CD4-positive, CD25-positive, alpha-beta regulatory T cell (primary cell): Measurements from ENCODE around the gene MYD88. TPM values are rescaled to one million over a fixed set of nuclear protein-coding genes. Genes with fewer than 3 reads are reported as not detected.

Experiments used
- ATAC-seq, 2 donors: fragments of 150-1000 bp; cut with Tn5 transposase; one replicate each; pipeline ENCODE4 v1.10.0; 2021; ENCODE audit warnings: low read depth in 2 of 2, moderate number of reproducible peaks in 2 of 2, moderate library complexity in 1 of 2
- DNase-seq, 3 donors: peaks; one replicate each; pipeline versions ENCODE4 v3.0.0 to v3.0.0-alpha.2; 2012 to 2022; ENCODE audit warnings: mixed read lengths in 1 of 3
- H3K27ac ChIP-seq: one replicate; pipeline ENCODE4 v1.7.0; 2013; ENCODE audit warnings: mild to moderate bottlenecking, low read length; ENCODE audit not compliant: insufficient read depth, poor library complexity, severe bottlenecking
- H3K27me3 ChIP-seq: one replicate; pipeline ENCODE4 v1.7.0; 2013; ENCODE audit warnings: low read length; ENCODE audit not compliant: control insufficient read depth, insufficient read depth
- H3K36me3 ChIP-seq: one replicate; pipeline ENCODE4 v1.7.0; 2013; ENCODE audit warnings: mild to moderate bottlenecking, low read length, moderate library complexity; ENCODE audit not compliant: control insufficient read depth, insufficient read depth
- H3K4me1 ChIP-seq: 2 replicates; pipeline ENCODE4 v1.7.0; 2013; ENCODE audit warnings: mild to moderate bottlenecking, low read length; ENCODE audit not compliant: insufficient read depth, control insufficient read depth, poor library complexity, severe bottlenecking
- H3K4me3 ChIP-seq: one replicate; pipeline ENCODE4 v1.7.0; 2013; ENCODE audit warnings: low read depth, mild to moderate bottlenecking, low read length, moderate library complexity
- H3K9me3 ChIP-seq, 2 experiments: 1 replicate in 1 of 2; 2 replicates in 1 of 2; pipeline ENCODE4 v1.7.0; 2013; ENCODE audit warnings: low read length in 2 of 2, mild to moderate bottlenecking in 1 of 2, moderate library complexity in 1 of 2; ENCODE audit not compliant: control insufficient read depth in 2 of 2
- H3K27ac Mint-ChIP-seq, 3 donors: one replicate each; pipeline ENCODE4 v1.8.0; 2020 to 2022; ENCODE audit warnings: mild to moderate bottlenecking in 3 of 3, mixed read lengths in 3 of 3, moderate library complexity in 2 of 3
- H3K27me3 Mint-ChIP-seq: one replicate; pipeline ENCODE4 v1.8.0; 2022; ENCODE audit warnings: mild to moderate bottlenecking, mixed read lengths
- H3K36me3 Mint-ChIP-seq: one replicate; pipeline ENCODE4 v1.8.0; 2020; ENCODE audit warnings: mixed read lengths
- H3K4me1 Mint-ChIP-seq, 4 donors: one replicate each; pipeline ENCODE4 v1.8.0; 2020 to 2022; ENCODE audit warnings: mixed read lengths in 4 of 4, mild to moderate bottlenecking in 1 of 4
- H3K4me3 Mint-ChIP-seq, 4 donors: one replicate each; pipeline ENCODE4 v1.8.0; 2020 to 2022; ENCODE audit warnings: mild to moderate bottlenecking in 4 of 4, mixed read lengths in 4 of 4, moderate library complexity in 3 of 4
- H3K9me3 Mint-ChIP-seq, 7 donors: one replicate each; pipeline ENCODE4 v1.8.0; 2020 to 2022; ENCODE audit warnings: mixed read lengths in 7 of 7, mild to moderate bottlenecking in 3 of 7, moderate library complexity in 2 of 7
- polyA plus RNA-seq, 4 donors: library from polyadenylated mRNA; unstranded; fragments of 300-500 nt; fragmentation: Illumina TruSeq; gene quantifications; one replicate each; pipeline ENCODE4 v1.2.3, GENCODE V29; 2021
- total RNA-seq: library from RNA; stranded (reverse); gene quantifications from one replicate; pipeline ENCODE4 v1.2.3, GENCODE V29; 2022

Gene MYD88
- total and polyA plus RNA-seq, 5 donors from 2014 or later, result 49.9 to 184 (median 126) TPM

GRCh38 chr3:38114875-38115644, 23.4 kb upstream of the MYD88 start:
- Histone ChIP-seq H3K27ac (no peak overlapping the region), H3K27me3 (no peaks in the 10 kb centered on the region), H3K4me1 (no peaks in the 10 kb centered on the region), H3K36me3 (no peaks in the 10 kb centered on the region), H3K4me3 (no peak overlapping the region), H3K9me3 (no peaks in the 10 kb centered on the region)
- Mint-ChIP-seq H3K36me3 (peaks cover 3% of the 10 kb centered on the region), H3K27me3 (no peaks in the 10 kb centered on the region), H3K9me3 (no peaks in the 10 kb centered on the region), H3K4me1 (peaks cover 0 to 19% (median 7%) of the 10 kb centered on the region in 4 donors), H3K27ac (peak overlapping the region in 1 of 3 donors; percentile 85), H3K4me3 (no peak overlapping the region)
- no peak for DNase-seq
- ATAC-seq, result no peak

- Histone ChIP-seq H3K9me3 (no peaks in the 10 kb centered on the region), H3K27ac (no peak overlapping the region), H3K27me3 (no peaks in the 10 kb centered on the region), H3K4me1 (no peaks in the 10 kb centered on the region), H3K4me3 (no peak overlapping the region), H3K36me3 (peaks cover 6% of the 10 kb centered on the region)
- H3K4me3 Mint-ChIP-seq, result no peak overlapping the region
- H3K9me3 Mint-ChIP-seq, result no peaks in the 10 kb centered on the region
- peak overlapping the region in 1 of 3 donors; percentile 85 for H3K27ac Mint-ChIP-seq
- H3K36me3 Mint-ChIP-seq, result peaks cover 3% of the 10 kb centered on the region
- ATAC-seq (no peak), DNase-seq (no peak)
- H3K4me1 Mint-ChIP-seq, result peaks cover 0 to 19% (median 7%) of the 10 kb centered on the region in 4 donors
- H3K27me3 Mint-ChIP-seq, result no peaks in the 10 kb centered on the region
Measured at GRCh38 chr3:38115645-38116427, 22.6 kb upstream of the MYD88 start.

GRCh38 chr3:38116471-38117162, 21.8 kb upstream of the MYD88 start:
- ATAC-seq (no peak), DNase-seq (no peak)
- H3K27ac ChIP-seq, result no peak overlapping the region
- H3K9me3 Mint-ChIP-seq, result no peaks in the 10 kb centered on the region
- H3K4me3 Mint-ChIP-seq, result no peak overlapping the region
- no peak overlapping the region for H3K4me3 ChIP-seq
- no peaks in the 10 kb centered on the region for H3K27me3 ChIP-seq
- no peaks in the 10 kb centered on the region for H3K4me1 ChIP-seq
- H3K4me1 Mint-ChIP-seq, result peaks cover 0 to 19% (median 7%) of the 10 kb centered on the region in 4 donors
- no peaks in the 10 kb centered on the region for H3K9me3 ChIP-seq
- H3K27ac Mint-ChIP-seq, result peak overlapping the region in 1 of 3 donors; percentile 63
- H3K36me3 ChIP-seq, result peaks cover 11% of the 10 kb centered on the region
- peaks cover 3% of the 10 kb centered on the region for H3K36me3 Mint-ChIP-seq
- no peaks in the 10 kb centered on the region for H3K27me3 Mint-ChIP-seq

GRCh38 chr3:38117163-38117716, 21.2 kb upstream of the MYD88 start:
- H3K4me1 Mint-ChIP-seq, result peaks cover 0 to 19% (median 7%) of the 10 kb centered on the region in 4 donors
- Histone ChIP-seq H3K36me3 (peaks cover 17% of the 10 kb centered on the region), H3K27ac (no peak overlapping the region), H3K9me3 (no peaks in the 10 kb centered on the region), H3K4me1 (no peaks in the 10 kb centered on the region), H3K4me3 (no peak overlapping the region), H3K27me3 (no peaks in the 10 kb centered on the region)
- H3K27ac Mint-ChIP-seq, result peak overlapping the region in 1 of 3 donors; percentile 63
- no peaks in the 10 kb centered on the region for H3K27me3 Mint-ChIP-seq
- H3K36me3 Mint-ChIP-seq, result peaks cover 3% of the 10 kb centered on the region
- no peak overlapping the region for H3K4me3 Mint-ChIP-seq
- H3K9me3 Mint-ChIP-seq, result no peaks in the 10 kb centered on the region
- DNase-seq (no peak), ATAC-seq (no peak)

- peak; percentile 49 to 83 (median 72) for DNase-seq
- H3K4me1 ChIP-seq, result no peaks in the 10 kb centered on the region
- peak overlapping the region in 2 of 3 donors; percentile 29 to 39 for H3K27ac Mint-ChIP-seq
- H3K4me3 ChIP-seq, result no peak overlapping the region
- no peaks in the 10 kb centered on the region for H3K27me3 ChIP-seq
- H3K9me3 Mint-ChIP-seq, result no peaks in the 10 kb centered on the region
- no peak overlapping the region for H3K27ac ChIP-seq
- peaks cover 8% of the 10 kb centered on the region for H3K36me3 Mint-ChIP-seq
- H3K9me3 ChIP-seq, result no peaks in the 10 kb centered on the region
- no peak overlapping the region for H3K4me3 Mint-ChIP-seq
- H3K36me3 ChIP-seq, result peaks cover 24% of the 10 kb centered on the region
- peak; percentile 83 to 85 for ATAC-seq
- peaks cover 0 to 19% (median 7%) of the 10 kb centered on the region in 4 donors for H3K4me1 Mint-ChIP-seq
- H3K27me3 Mint-ChIP-seq, result no peaks in the 10 kb centered on the region
Measured at GRCh38 chr3:38117748-38118420, 20.6 kb upstream of the MYD88 start.

GRCh38 chr3:38118421-38119247, 19.8 kb upstream of the MYD88 start:
- Mint-ChIP-seq H3K4me1 (peaks cover 0 to 19% (median 7%) of the 10 kb centered on the region in 4 donors), H3K27ac (peak overlapping the region in 2 of 3 donors; percentile 29 to 62), H3K27me3 (no peaks in the 10 kb centered on the region), H3K4me3 (no peak overlapping the region), H3K36me3 (peaks cover 13% of the 10 kb centered on the region), H3K9me3 (no peaks in the 10 kb centered on the region)
- H3K4me1 ChIP-seq, result no peaks in the 10 kb centered on the region
- H3K4me3 ChIP-seq, result no peak overlapping the region
- H3K27me3 ChIP-seq, result no peaks in the 10 kb centered on the region
- ATAC-seq (no peak), DNase-seq (no peak)
- H3K27ac ChIP-seq, result no peak overlapping the region
- no peaks in the 10 kb centered on the region for H3K9me3 ChIP-seq
- peaks cover 28% of the 10 kb centered on the region for H3K36me3 ChIP-seq
